Prostate gland (tissue), 2 donors: ENCODE results near the gene NNAT.

ENCODE experiments used
- CTCF ChIP-seq, 4 experiments: fragments of 200-600 bp in 2 of 4; fragments of 450-650 bp in 2 of 4; sonication (generic) in 2 of 4; IDR thresholded peaks; 1 replicate in 3 of 4; 2 replicates in 1 of 4; pipeline ENCODE4 v1.5.1; 2016 to 2019; ENCODE audit warnings: antibody characterized with exemption in 4 of 4, mild to moderate bottlenecking in 2 of 4, moderate library complexity in 2 of 4
- POLR2A ChIP-seq: fragments of 450-650 bp; IDR thresholded peaks from one replicate; pipeline ENCODE4 v1.6.1; 2016; ENCODE audit warnings: antibody characterized with exemption, mild to moderate bottlenecking

DNA sequence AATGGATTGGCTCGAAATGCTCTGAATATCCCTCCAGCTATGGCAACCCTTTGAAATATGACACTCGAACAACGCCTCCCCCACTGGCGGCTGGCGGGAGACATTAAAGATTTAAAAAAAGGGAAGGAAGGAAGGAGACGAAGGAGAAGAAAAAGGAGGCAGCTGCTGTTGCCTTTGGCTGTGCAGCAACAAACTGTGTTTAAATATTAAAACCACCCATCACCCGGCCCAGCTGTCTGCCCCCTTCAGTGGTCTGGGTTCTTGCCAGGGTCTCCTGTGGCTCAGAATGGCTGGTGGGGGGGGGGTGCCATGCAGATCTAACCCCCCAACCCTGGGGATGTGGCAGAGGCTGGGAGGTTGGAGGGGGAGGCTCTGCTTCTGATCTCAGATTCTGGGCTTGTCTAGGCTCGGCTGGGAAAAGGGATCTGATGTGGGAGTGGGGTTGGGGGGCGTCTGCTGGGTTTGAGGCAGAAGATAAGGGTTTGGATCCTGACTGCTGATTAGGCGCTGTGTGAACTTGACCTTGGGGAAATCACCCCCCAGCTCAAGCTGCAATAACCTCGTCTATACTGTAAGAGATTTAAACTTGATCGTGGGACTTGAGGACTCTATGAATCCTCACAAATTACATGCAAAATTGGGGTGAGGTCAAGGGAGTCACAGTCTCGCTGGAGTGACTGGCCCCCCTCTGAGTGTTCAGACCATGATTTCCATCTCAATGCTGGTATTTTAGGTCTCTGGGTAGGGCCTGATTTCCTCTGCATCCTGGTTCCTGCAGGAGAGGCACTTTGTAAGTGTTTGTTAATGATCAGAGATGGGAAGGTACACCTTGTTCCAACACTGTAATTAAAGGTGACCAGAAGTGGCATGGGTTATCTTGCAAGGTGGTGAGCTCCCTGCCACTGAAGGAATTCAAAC, 46.9 kb downstream of the NNAT start:
- TF ChIP-seq CTCF (IDR thresholded peaks at IDR 0.05) (no peak), POLR2A (no peak)
